GM23248 (cell line): ENCODE measurements around the gene FOXK1.

Experiments
- EZH2 ChIP-seq: fragments of 200-600 bp; sonication (generic); IDR thresholded peaks from 2 replicates; pipeline ENCODE4 v1.6.1; 2018; ENCODE audit warnings: antibody characterized with exemption, mild to moderate bottlenecking; ENCODE audit not compliant: insufficient read depth, poor library complexity, severe bottlenecking
- EZH2phosphoT487 ChIP-seq: fragments of 200-600 bp; sonication (generic); IDR thresholded peaks from 2 replicates; pipeline ENCODE4 v1.6.1; 2018; ENCODE audit warnings: antibody characterized with exemption, moderate library complexity, mild to moderate bottlenecking, low read depth; ENCODE audit not compliant: insufficient read depth

DNA sequence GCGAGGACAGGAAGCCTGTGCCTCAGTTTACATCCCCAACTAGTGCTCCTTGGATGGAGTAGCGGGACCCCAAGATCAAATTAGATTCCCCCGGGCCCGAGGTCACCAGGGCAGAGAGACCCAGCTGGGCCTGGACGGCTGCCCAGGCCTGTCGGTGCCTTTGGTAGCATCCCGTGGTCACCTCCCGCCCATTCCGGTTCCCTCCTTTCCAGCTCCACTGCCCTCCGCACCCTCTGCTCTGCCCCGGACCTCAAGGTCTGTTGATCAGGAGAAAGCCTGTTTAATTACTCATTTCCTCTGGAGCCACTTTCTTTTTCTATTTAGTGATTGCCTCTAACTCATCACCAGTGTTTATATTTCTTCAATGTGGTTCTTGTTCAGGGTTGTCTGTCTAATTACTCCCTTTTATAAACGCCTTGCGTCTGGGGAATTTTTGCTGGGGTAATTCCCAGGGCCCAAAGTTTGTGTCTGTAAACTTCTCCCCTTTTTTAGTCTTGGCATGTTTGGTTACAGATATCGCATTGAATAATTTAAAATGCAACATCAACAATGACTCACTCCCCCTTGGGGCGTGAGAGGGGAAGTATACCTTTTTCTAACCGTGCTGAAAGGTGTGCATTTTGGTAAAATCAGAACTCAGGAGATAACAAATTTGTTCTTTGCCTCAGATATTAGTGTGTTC lies 1.9 kb downstream of the FOXK1 start:
- TF ChIP-seq EZH2phosphoT487 (no peak), EZH2 (no peak)
